Peyer's patch (tissue), 4 donors: Measurements from ENCODE around the gene CYP39A1. TPM values are rescaled to one million over a fixed set of nuclear protein-coding genes. Genes with fewer than 3 reads are reported as not detected.

Experiments
- DNase-seq, 3 donors: peaks; one replicate each; pipeline ENCODE4 v3.0.0-alpha.2; 2017 to 2019
- H3K27ac ChIP-seq, 4 donors: fragments of 200-600 bp; sonication (generic); one replicate each; pipeline ENCODE4 v1.5.1; 2016 to 2019
- H3K27me3 ChIP-seq, 2 donors: fragments of 200-600 bp; sonication (generic); one replicate each; pipeline ENCODE4 v1.5.1; 2019
- H3K36me3 ChIP-seq, 3 donors: fragments of 200-600 bp; sonication (generic); one replicate each; pipeline ENCODE4 v1.5.1; 2016 to 2019
- H3K4me1 ChIP-seq, 4 donors: fragments of 200-600 bp; sonication (generic); one replicate each; pipeline ENCODE4 v1.5.1; 2016 to 2019
- H3K4me3 ChIP-seq, 4 donors: fragments of 200-600 bp; sonication (generic); 1 replicate in 3 of 4; 2 replicates in 1 of 4; pipeline ENCODE4 v1.5.1; 2016 to 2019; ENCODE audit warnings: mild to moderate bottlenecking in 1 of 4
- H3K9me3 ChIP-seq, 4 donors: fragments of 200-600 bp; sonication (generic); one replicate each; pipeline ENCODE4 v1.5.1; 2016 to 2019; ENCODE audit warnings: mild to moderate bottlenecking in 1 of 4
- POLR2A ChIP-seq, 2 donors: fragments of 450-650 bp; IDR thresholded peaks; one replicate each; pipeline ENCODE4 v1.5.1; 2017; ENCODE audit warnings: antibody characterized with exemption in 2 of 2, mild to moderate bottlenecking in 2 of 2, moderate library complexity in 2 of 2
- total RNA-seq, 4 donors: library from RNA; depleted of rRNA; stranded (reverse); fragments of >200 nt; gene quantifications; one replicate each; pipeline ENCODE4 v1.1.0, GENCODE V29; 2016
- TF ChIP-seq, protein P1 (sequence below), 6 experiments: fragments of 450-650 bp in 4 of 6; fragments of 200-600 bp in 2 of 6; sonication (generic) in 1 of 6; IDR thresholded peaks; one replicate each; pipeline ENCODE4 v1.5.1; 2017 to 2019; ENCODE audit warnings: antibody characterized with exemption in 6 of 6, mild to moderate bottlenecking in 3 of 6, moderate library complexity in 1 of 6

Gene CYP39A1
- total RNA-seq, 4 donors from 2014 or later, result 1.2 to 8.3 (median 3.4) TPM

DNA sequence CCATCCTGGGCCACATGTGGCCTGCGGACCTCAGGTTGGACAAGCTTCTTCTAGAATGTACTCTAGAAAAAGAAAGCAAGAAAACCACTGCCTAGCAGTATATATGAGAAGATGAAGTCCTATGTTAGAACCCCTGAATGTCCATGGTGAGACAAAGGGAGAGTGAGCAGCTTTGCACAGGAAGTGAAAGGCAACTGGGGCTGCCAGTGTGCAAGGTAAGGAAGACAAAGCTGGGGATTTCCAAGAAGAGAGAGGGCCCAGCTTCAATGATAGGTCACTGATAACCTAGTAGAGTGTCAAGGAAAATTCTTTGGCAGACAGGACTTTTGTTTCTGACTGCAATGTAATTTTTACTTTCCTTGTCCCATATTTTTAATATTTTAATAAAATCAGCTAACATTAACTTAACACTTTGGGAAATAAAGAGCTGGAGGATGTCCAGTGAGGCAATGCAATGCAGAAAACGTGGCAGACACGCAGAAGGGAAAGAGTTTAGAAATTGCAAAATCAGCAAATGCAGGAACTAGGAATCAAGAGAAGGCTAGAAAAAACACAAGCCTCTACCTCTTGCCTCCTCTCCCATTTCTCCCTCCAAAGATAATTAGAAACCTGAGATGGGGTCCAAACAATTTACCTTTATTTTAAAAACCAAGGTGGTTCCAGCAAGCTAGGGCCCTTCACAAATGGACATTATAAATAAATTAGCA, 47.4 kb downstream of the CYP39A1 start:
- H3K4me3 ChIP-seq, result no peak overlapping the region
- no peak overlapping the region for H3K27ac ChIP-seq
- TF ChIP-seq, protein P1, sequence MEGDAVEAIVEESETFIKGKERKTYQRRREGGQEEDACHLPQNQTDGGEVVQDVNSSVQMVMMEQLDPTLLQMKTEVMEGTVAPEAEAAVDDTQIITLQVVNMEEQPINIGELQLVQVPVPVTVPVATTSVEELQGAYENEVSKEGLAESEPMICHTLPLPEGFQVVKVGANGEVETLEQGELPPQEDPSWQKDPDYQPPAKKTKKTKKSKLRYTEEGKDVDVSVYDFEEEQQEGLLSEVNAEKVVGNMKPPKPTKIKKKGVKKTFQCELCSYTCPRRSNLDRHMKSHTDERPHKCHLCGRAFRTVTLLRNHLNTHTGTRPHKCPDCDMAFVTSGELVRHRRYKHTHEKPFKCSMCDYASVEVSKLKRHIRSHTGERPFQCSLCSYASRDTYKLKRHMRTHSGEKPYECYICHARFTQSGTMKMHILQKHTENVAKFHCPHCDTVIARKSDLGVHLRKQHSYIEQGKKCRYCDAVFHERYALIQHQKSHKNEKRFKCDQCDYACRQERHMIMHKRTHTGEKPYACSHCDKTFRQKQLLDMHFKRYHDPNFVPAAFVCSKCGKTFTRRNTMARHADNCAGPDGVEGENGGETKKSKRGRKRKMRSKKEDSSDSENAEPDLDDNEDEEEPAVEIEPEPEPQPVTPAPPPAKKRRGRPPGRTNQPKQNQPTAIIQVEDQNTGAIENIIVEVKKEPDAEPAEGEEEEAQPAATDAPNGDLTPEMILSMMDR (IDR thresholded peaks at IDR 0.05), result no peak
- no peak for TF ChIP-seq POLR2A (IDR thresholded peaks at IDR 0.05)
- no peaks in the 10 kb centered on the region for H3K27me3 ChIP-seq
- H3K4me1 ChIP-seq, result no peaks in the 10 kb centered on the region
- H3K36me3 ChIP-seq, result no peaks in the 10 kb centered on the region
- no peak for DNase-seq
- H3K9me3 ChIP-seq, result no peaks in the 10 kb centered on the region

DNA sequence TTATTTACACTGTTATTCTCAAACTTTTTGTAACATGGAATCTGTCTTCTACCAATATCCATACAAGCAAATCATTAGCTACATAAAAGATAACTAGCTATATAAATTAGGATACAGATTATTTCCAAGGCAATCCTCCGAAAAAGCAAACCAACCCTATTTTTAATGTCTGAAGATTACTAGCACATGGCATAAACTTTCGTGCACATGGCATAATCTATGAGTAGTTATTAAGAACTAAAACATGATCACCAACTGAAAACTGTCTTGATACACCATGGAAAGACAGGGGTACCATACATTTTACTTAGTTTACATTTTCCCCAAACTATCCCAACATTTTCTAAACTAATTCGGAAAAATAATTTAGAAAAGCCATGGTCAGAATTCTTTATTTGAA, 54.4 kb downstream of the CYP39A1 start:
- Histone ChIP-seq H3K27ac (no peak overlapping the region), H3K9me3 (no peaks in the 10 kb centered on the region), H3K4me1 (no peaks in the 10 kb centered on the region), H3K27me3 (no peaks in the 10 kb centered on the region), H3K4me3 (no peak overlapping the region), H3K36me3 (no peaks in the 10 kb centered on the region)
- TF ChIP-seq, protein P1 (IDR thresholded peaks at IDR 0.05), result no peak
- TF ChIP-seq POLR2A (IDR thresholded peaks at IDR 0.05), result no peak
- no peak for DNase-seq

DNA sequence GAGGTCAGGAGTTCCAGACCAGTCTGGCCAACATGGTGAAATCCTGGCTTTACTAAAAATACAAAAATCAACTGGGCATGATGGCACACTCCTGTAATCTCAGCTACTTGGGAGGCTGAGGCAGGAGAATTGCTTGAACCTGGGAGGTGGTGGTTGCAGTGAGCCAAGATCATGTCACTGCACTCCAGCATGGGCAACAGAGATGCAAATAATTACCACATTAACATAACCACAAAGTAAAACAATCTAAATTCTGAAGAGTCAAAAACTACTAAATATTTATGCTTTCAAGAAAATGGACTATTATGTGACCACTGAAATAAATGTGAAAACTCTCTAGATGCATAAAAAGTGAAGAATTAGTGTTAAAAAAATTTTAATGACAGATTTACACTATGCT, 59.9 kb downstream of the CYP39A1 start:
- no peaks in the 10 kb centered on the region for H3K4me1 ChIP-seq

DNA sequence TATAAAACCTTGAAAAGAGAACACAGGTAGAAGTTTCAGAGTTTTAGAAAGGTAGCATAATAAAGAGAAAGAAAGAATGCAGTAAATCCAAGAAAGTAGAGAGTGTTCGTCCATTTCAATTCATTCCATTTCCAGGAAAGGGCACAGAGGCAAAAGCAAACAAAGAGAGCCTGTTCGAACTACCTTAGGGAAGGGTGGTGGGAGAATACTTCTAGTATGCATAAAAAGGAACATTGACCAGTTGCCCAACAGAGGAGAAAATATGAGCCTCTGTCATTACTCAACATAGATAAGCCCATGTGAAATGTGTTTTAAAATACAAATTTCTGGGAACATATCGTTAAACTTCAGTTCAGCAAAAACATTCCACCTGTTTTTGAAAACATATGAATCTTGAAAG, 60.6 kb downstream of the CYP39A1 start:
- DNase-seq, result no peak
- H3K4me3 ChIP-seq, result no peak overlapping the region
- no peaks in the 10 kb centered on the region for H3K36me3 ChIP-seq
- H3K27ac ChIP-seq, result no peak overlapping the region
- H3K9me3 ChIP-seq, result no peaks in the 10 kb centered on the region
- TF ChIP-seq POLR2A (IDR thresholded peaks at IDR 0.05), result no peak
- no peaks in the 10 kb centered on the region for H3K27me3 ChIP-seq
- H3K4me1 ChIP-seq, result no peaks in the 10 kb centered on the region

More for the DNA sequence above, 59.9 kb downstream of the CYP39A1 start:
- H3K9me3 ChIP-seq, result no peaks in the 10 kb centered on the region
- H3K4me3 ChIP-seq, result no peak overlapping the region
- DNase-seq, result no peak
- H3K27ac ChIP-seq, result no peak overlapping the region
- TF ChIP-seq POLR2A (IDR thresholded peaks at IDR 0.05), result no peak
- TF ChIP-seq, protein P1 (IDR thresholded peaks at IDR 0.05), result no peak
- no peaks in the 10 kb centered on the region for H3K36me3 ChIP-seq
- no peaks in the 10 kb centered on the region for H3K27me3 ChIP-seq

DNA sequence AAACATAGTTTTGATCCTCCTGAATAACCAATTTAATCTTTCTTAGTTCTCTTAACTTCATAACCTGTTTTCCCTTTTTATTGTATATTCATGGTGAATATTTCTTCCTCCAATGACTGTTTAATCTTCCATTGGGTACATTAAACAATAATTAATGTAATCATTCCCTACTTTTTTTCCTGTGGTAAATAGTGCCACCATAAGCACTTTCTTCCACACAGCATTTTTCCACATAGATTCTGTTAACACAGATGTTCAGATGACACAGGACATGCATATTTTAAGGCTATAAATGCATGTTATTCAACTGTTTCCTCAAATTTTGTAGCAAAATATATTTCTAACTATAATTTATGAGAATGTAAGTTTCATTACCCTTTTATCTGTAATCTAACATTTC, 61.9 kb downstream of the CYP39A1 start:
- DNase-seq, result no peak
- H3K4me3 ChIP-seq, result no peak overlapping the region
- H3K27me3 ChIP-seq, result no peaks in the 10 kb centered on the region
- H3K36me3 ChIP-seq, result no peaks in the 10 kb centered on the region
- no peaks in the 10 kb centered on the region for H3K4me1 ChIP-seq
- TF ChIP-seq POLR2A (IDR thresholded peaks at IDR 0.05), result no peak
- TF ChIP-seq, protein P1 (IDR thresholded peaks at IDR 0.05), result no peak
- no peaks in the 10 kb centered on the region for H3K9me3 ChIP-seq
- H3K27ac ChIP-seq, result no peak overlapping the region

DNA sequence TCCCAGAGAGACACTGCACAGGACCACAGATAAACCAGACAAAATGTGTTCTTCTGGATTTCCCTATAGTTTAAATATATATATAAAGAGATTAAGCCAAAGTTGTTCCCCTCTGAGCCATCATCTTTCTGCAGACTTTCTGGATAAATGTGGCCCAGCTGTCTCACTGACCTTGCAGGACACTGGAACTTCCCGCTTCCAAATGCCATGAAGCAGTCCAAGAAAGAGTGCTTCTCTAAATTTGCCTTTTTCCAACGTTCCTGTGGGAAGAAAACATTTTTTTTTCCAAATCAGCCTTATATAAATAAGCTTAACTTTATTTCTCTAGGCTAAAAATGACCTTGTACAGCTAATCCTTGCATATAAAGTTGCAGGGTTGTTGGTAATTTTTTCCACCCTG, 65.7 kb downstream of the CYP39A1 start:
- H3K36me3 ChIP-seq, result no peaks in the 10 kb centered on the region
- DNase-seq, result no peak
- TF ChIP-seq POLR2A (IDR thresholded peaks at IDR 0.05), result no peak
- TF ChIP-seq, protein P1 (IDR thresholded peaks at IDR 0.05), result no peak
- no peak overlapping the region for H3K4me3 ChIP-seq
- H3K4me1 ChIP-seq, result no peaks in the 10 kb centered on the region
- H3K27ac ChIP-seq, result peak overlapping the region in 1 of 4 donors; percentile 2
- no peaks in the 10 kb centered on the region for H3K27me3 ChIP-seq
- no peaks in the 10 kb centered on the region for H3K9me3 ChIP-seq
